Measurements from ENCODE around the gene HBD.
"Not testable (repeated sequence)": the region's sequence is repeated elsewhere in the genome, so short reads cannot be mapped to it uniquely, and the experiment has no call there.

- TF ChIP-seq, protein P1, sequence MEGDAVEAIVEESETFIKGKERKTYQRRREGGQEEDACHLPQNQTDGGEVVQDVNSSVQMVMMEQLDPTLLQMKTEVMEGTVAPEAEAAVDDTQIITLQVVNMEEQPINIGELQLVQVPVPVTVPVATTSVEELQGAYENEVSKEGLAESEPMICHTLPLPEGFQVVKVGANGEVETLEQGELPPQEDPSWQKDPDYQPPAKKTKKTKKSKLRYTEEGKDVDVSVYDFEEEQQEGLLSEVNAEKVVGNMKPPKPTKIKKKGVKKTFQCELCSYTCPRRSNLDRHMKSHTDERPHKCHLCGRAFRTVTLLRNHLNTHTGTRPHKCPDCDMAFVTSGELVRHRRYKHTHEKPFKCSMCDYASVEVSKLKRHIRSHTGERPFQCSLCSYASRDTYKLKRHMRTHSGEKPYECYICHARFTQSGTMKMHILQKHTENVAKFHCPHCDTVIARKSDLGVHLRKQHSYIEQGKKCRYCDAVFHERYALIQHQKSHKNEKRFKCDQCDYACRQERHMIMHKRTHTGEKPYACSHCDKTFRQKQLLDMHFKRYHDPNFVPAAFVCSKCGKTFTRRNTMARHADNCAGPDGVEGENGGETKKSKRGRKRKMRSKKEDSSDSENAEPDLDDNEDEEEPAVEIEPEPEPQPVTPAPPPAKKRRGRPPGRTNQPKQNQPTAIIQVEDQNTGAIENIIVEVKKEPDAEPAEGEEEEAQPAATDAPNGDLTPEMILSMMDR (conservative IDR thresholded peaks at IDR 0.05 in 1 of 2, IDR thresholded peaks at IDR 0.05 in 1 of 2; ENCODE audit: low read depth in 1 of 2, low read length in 2 of 2): not testable (repeated sequence)
- not testable (repeated sequence) for TF ChIP-seq EZH2 (IDR thresholded peaks at IDR 0.05; ENCODE audit: low read length, missing control alignments)
Observed at GRCh38 chr11:5254023-5254422, 19.7 kb upstream of the HBD start.

Measured in fibroblast of lung (primary cell).